Measurements from ENCODE around the gene MIS12. TPM values are rescaled to one million over a fixed set of nuclear protein-coding genes. Genes with fewer than 3 reads are reported as not detected.

The MIS12 gene
- total RNA-seq: 10 to 100 TPM; 10.7 to 11.6 TPM
- long read RNA-seq, transcript MIS12-206 (3 exons, 2,691 nt): major isoform, 5 of 12 reads
- long read RNA-seq, partial matches to known transcripts: 2 of 12 reads
- long read RNA-seq, other reads (novel, unspliced or antisense): 1 of 12 reads

- peak; percentile 97 to 99 for DNase-seq
- ATAC-seq: peak; percentile 93
- intact Hi-C loops (cut with DNase I, micrococcal nuclease): no loop called here
These were observed at the start of gene MIS12 for GRCh38 chr17:5486206-5487124. Gene MIS12, plus strand, starts transcription at chr17:5486566. Its CDS starts 2,297 bp downstream, at chr17:5488863.

GRCh38 chr17:5437721-5438317 is 48.5 kb upstream of the MIS12 start:
- ATAC-seq (no peak), DNase-seq (no peak)
- intact Hi-C loops (cut with DNase I, micrococcal nuclease): no loop called here

GRCh38 chr17:5438716-5439445 is 47.5 kb upstream of the MIS12 start, which contains the start of gene C1QBP:
Gene C1QBP, minus strand, starts transcription at chr17:5439155. Its CDS starts 82 bp downstream, at chr17:5439073.
- intact Hi-C loops (cut with DNase I, micrococcal nuclease): no loop called here
- peak; percentile 92 for ATAC-seq
- DNase-seq: peak; percentile 84 to 95

GRCh38 chr17:5439446-5439764 is 47.0 kb upstream of the MIS12 start:
- intact Hi-C loops (cut with DNase I, micrococcal nuclease): no loop called here
- DNase-seq (no peak), ATAC-seq (no peak)

- ATAC-seq: no peak
These were observed 42.6 kb upstream of the MIS12 start for GRCh38 chr17:5443728-5444127.

GRCh38 chr17:5444209-5444608 is 42.2 kb upstream of the MIS12 start:
- intact Hi-C loops (cut with DNase I, micrococcal nuclease): no loop called here
- no peak for DNase-seq
- no peak for ATAC-seq

More at GRCh38 chr17:5443728-5444127, 42.6 kb upstream of the MIS12 start:
- DNase-seq: no peak
- intact Hi-C loops (cut with DNase I, micrococcal nuclease): no loop called here

GRCh38 chr17:5446786-5447185 is 39.6 kb upstream of the MIS12 start:
- intact Hi-C loops (cut with DNase I, micrococcal nuclease): no loop called here
- no peak for ATAC-seq
- DNase-seq: no peak

GRCh38 chr17:5464717-5465507 is 21.5 kb upstream of the MIS12 start:
- no peak for DNase-seq
- ATAC-seq: no peak
- intact Hi-C loops (cut with DNase I, micrococcal nuclease): no loop called here

GRCh38 chr17:5466295-5466694 is 20.1 kb upstream of the MIS12 start:
- intact Hi-C loops (cut with DNase I, micrococcal nuclease): no loop called here
- ATAC-seq: no peak
- no peak for DNase-seq

GRCh38 chr17:5467416-5467815 is 18.9 kb upstream of the MIS12 start:
- ATAC-seq (no peak), DNase-seq (no peak)
- intact Hi-C loops (cut with DNase I, micrococcal nuclease): no loop called here

GRCh38 chr17:5468075-5468473 is 18.3 kb upstream of the MIS12 start:
- DNase-seq (no peak), ATAC-seq (peak; percentile 23)
- intact Hi-C loops (cut with DNase I, micrococcal nuclease): no loop called here

GRCh38 chr17:5472511-5472910 is 13.9 kb upstream of the MIS12 start:
- no peak for DNase-seq
- intact Hi-C loops (cut with DNase I, micrococcal nuclease): no loop called here
- ATAC-seq: no peak

GRCh38 chr17:5473906-5474305 is 12.5 kb upstream of the MIS12 start:
- ATAC-seq (no peak), DNase-seq (no peak)
- intact Hi-C loops (cut with DNase I, micrococcal nuclease): no loop called here

GRCh38 chr17:5478992-5479391 is 7.4 kb upstream of the MIS12 start:
- DNase-seq (no peak), ATAC-seq (no peak)
- intact Hi-C loops (cut with DNase I, micrococcal nuclease): no loop called here

- intact Hi-C loops (cut with DNase I, micrococcal nuclease): no loop called here
- no peak for ATAC-seq
- no peak for DNase-seq
These were observed 5.4 kb upstream of the MIS12 start for GRCh38 chr17:5480962-5481361.

GRCh38 chr17:5481451-5481850 is 4.9 kb upstream of the MIS12 start:
- intact Hi-C loops (cut with DNase I, micrococcal nuclease): no loop called here
- DNase-seq (no peak), ATAC-seq (no peak)

GRCh38 chr17:5485270-5486205 is 828 bp upstream of the MIS12 start, which contains the start of gene DERL2:
Gene DERL2, minus strand, starts transcription at chr17:5486178. Its CDS starts 17 bp downstream, at chr17:5486161.
- peak; percentile 12 for ATAC-seq
- no peak for DNase-seq
- intact Hi-C loops (cut with DNase I, micrococcal nuclease): no loop called here

- intact Hi-C loops (cut with DNase I, micrococcal nuclease): no loop called here
- ATAC-seq: no peak
These were observed 2.4 kb downstream of the MIS12 start for GRCh38 chr17:5488752-5489151.

More at GRCh38 chr17:5488752-5489151, 2.4 kb downstream of the MIS12 start:
- no peak for DNase-seq
